ENCODE data around the gene COL6A1. TPM values are rescaled to one million over a fixed set of nuclear protein-coding genes. Genes with fewer than 3 reads are reported as not detected.
"Not testable (repeated sequence)": the region's sequence is repeated elsewhere in the genome, so short reads cannot be mapped to it uniquely, and the experiment has no call there.

The COL6A1 gene
- total and polyA plus RNA-seq, 5 experiments from 2014 or later = 1.7 to 21.0 (median 2.0) TPM

DNA sequence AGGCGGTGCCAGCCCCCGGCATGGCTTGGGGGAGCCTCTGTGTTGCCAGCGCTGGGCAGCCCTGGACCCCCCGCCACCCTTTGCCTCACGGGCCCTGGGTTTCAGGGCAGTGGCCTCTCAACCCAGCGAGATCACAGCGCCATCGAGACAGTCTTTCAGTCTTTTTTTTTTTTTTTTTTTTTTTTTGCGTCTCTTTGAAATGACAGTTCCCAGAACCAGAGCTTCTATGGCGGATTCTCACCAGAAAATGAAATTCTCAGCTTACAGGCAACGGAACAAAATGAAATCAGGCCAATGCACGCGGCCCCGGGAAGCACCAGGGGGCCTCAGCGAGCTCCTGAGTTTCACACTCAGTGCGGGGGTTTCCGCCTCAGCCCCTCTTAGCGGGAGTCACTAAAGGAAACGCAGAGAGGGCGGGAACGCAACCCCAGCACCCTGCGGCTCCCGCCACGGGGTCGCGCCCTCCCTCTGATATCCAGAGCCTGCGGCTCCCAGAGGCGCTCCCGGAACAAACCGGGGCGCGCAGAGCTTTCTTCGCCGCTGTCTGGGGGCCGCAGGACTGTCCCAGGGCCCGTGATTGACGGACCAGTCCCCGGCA, 8.0 kb upstream of the COL6A1 start:
- Mint-ChIP-seq H3K4me3 (peak overlapping the region; percentile 82 to 95 (median 92)), H3K27me3 (peaks cover 0 to 29% (median 11%) of the 10 kb centered on the region in 5 donors), H3K9me3 (no peaks in the 10 kb centered on the region), H3K36me3 (no peaks in the 10 kb centered on the region), H3K27ac (peak overlapping the region; percentile 73 to 96 (median 86)), H3K4me1 (peaks cover 5 to 22% (median 18%) of the 10 kb centered on the region in 4 donors)
- POLR2A ChIA-PET = interaction anchor here (0.6 to 1.2 kb wide), 12 partner anchors 9 to 1329 kb away, joined by 3 to 7 read pairs (median 3); partner anchors contain the start of gene COL6A2
- DNase-seq (peak; percentile 70 to 91 (median 82)), ATAC-seq (peak; percentile 91 to 94)

DNA sequence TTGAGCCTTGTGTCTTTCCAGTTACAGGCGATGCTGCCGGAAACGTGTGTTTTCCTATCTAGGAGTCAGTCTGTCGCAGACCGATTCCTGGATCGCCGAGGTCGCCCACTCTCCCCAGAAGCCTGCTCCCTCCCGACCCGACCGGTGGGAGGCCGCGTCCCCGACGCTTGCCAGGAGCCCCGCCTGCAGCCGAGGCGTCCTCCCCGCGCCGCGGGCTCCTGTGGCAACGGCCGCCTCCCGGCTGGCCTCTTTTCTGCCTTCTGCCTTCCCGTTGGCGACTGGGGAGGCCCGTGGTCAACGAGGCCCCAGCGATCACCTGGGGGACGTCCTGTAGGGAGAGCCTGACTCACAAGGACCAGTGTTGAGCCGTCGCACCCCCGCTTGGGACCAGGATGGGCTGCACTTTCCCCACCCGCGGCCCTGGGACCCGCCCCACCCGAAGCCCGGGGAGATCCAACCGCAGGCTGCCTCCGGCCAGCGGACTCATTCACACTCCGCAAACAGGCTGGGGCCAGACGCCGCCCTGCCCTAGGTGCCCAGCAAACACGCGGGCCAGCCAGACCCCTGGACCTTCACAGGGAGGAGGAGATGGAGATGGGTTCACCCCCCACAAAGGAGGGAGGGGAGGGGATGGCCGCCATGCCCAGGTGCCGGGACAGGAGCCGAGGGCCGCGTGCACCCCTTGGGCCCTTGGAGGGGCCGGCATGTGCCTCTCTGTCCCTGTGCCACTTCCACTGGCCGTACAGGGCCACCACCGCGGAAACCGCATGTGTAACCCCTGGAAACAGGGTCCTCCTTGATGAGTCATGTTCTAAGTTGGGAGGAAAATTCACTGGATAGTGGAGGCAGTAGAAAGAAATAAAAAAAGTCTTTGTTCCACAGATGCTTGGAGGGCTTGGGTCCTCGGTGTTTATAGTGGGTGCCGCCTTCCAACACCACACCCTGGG, 7.2 kb upstream of the COL6A1 start:
- Mint-ChIP-seq H3K27me3 (peaks cover 0 to 29% (median 9%) of the 10 kb centered on the region in 5 donors), H3K9me3 (no peaks in the 10 kb centered on the region), H3K27ac (peak overlapping the region; percentile 14 to 96 (median 81)), H3K36me3 (no peaks in the 10 kb centered on the region), H3K4me1 (peaks cover 5 to 27% (median 19%) of the 10 kb centered on the region in 4 donors), H3K4me3 (peak overlapping the region; percentile 82 to 95 (median 92))
- DNase-seq (peak in 1 of 10 donors; percentile 22), ATAC-seq (peak; percentile 54 to 63)
- POLR2A ChIA-PET = interaction anchor here (0.6 to 0.9 kb wide), 11 partner anchors 8 to 1329 kb away, joined by 3 to 7 read pairs (median 3); partner anchors contain the start of gene COL6A2

DNA sequence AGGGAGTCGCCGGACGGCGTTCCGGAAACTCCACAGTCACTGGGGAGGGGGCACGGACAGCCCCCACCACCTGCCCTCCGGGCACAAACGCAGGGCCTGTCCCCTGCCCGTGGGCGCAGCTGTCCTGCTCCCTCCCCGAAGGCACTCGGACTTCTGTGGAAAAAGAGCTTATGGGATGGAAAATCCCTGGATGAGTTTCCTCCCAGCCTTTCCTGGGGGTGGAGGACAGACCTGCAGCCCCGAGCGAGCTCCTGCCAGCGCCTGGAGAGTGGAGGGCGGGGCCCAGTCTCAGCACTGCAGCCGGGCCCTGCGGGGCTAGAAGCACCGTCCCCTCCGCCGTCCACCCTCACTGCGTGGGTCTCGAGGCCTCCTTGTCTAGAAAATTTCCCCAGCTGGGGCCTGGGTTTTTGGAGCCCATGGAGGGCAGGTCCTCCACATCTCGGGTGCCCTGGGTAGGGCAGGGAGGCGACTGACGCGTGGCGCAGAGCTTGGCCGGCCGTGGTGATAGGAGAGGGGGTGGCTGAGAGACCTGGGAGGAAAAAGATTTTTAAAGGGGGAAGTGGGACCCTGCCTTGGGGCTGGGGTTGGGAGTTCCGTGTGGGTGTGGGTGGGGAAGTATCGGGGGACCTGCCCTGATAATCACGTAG, 6.4 kb upstream of the COL6A1 start:
- ATAC-seq (no peak), DNase-seq (no peak)
- POLR2A ChIA-PET = interaction anchor here (0.6 kb wide), 1 partner anchor 574 kb away, joined by 3 read pairs; no protein-coding TSS in a partner anchor
- Mint-ChIP-seq H3K9me3 (no peaks in the 10 kb centered on the region), H3K27ac (peak overlapping the region in 2 of 10 donors; percentile 37 to 81), H3K4me1 (peaks cover 5 to 30% (median 22%) of the 10 kb centered on the region in 4 donors), H3K4me3 (peak overlapping the region in 9 of 10 donors; percentile 19 to 93 (median 39)), H3K36me3 (no peaks in the 10 kb centered on the region), H3K27me3 (peaks cover 0 to 23% (median 8%) of the 10 kb centered on the region in 5 donors)

DNA sequence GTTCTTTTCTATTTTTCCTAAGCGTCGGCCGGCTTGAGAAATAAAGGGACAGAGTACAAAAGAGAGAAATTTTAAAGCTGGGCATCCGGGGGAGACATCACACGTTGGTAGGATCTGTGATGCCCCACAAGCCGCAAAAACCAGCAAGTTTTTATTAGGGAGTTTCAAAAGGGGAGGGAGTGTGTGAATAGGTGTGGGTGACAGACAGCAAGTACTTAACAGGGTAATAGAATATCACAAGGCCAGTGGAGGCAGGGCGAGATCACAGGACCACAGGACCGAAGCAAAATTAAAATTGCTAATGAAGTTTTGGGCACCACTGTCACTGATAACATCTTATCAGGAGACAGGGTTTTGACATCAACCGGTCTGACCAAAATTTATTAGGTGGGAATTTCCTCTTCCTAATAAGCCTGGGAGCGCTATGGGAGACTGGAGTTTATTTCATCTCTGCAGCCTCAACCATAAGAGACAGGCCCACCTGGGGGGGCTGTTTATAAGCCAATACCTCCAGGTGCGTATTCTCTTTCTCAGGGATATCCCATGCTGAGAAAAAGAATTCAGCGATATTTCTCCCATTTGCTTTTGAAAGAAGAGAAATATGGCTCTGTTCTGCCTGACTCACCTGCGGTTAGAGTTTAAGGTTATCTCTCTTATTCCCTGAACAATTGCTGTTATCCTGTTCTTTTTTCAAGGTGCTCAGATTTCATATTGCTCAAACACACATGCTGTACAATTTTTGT, 5.7 kb upstream of the COL6A1 start:
- DNase-seq, ATAC-seq, H3K9me3 Mint-ChIP-seq, POLR2A ChIA-PET, H3K36me3 Mint-ChIP-seq: not testable (repeated sequence)
- Mint-ChIP-seq H3K4me3 (peak overlapping the region in 9 of 10 donors; percentile 15 to 88 (median 38)), H3K27ac (peak overlapping the region in 4 of 10 donors; percentile 0 to 81 (median 22)), H3K27me3 (peaks cover 0 to 21% (median 8%) of the 10 kb centered on the region in 5 donors), H3K4me1 (peaks cover 5 to 30% (median 22%) of the 10 kb centered on the region in 4 donors)

DNA sequence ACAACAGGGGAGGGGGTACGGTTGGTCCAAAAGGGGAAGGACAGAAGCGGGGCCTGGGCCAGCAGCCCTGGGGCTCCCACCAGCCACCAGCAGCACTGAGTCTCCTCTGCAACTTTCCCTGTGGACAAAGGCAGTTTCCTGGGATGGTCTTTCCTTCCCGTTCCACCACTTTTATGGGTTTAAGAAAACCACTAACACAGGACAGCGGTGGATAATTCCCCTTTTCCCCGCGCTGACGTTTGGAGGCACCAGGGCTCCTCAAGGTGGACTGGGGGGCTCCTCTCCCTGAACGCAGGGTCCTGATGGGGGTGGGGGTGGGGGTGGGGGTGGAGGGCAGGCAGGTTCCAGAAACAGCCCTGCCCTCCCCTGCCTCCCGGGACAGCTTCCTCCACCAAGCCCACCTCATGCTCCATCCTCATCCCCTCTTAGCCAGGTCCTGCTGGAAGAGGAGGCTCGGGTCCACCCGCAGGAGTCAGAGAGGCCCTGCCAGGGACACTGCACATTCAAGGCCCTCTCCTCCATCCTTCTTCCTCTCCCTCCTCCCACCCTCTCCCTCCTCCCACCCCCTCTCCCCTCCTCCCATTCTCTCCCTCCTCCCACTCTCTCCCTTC, 4.8 kb upstream of the COL6A1 start:
- DNase-seq (no peak), ATAC-seq (no peak)
- Mint-ChIP-seq H3K4me3 (no peak overlapping the region), H3K27me3 (peaks cover 0 to 21% (median 8%) of the 10 kb centered on the region in 5 donors), H3K9me3 (no peaks in the 10 kb centered on the region), H3K36me3 (no peaks in the 10 kb centered on the region), H3K4me1 (peaks cover 5 to 30% (median 22%) of the 10 kb centered on the region in 4 donors), H3K27ac (no peak overlapping the region)
- POLR2A ChIA-PET = no interaction called here

DNA sequence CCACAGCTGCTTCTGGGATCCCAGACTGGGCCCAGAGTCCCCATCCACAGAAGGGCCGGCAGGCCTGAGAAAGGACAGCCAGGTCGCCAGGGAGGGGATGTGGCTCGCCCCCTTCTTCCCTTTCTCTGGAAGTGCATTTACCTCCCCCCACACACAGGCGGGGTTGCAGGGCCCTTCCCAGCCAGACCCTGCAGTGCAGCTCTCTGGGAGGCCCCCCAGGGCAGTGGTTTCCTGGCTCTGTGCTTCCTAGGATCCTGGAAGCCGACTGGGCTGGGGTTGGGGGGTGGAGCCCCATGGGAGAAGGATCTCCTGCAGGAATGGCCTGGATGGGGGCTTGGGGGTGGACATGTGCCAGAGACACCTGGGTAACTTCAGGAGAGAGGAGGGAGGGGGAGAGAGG, 4.2 kb upstream of the COL6A1 start:
- H3K27me3 Mint-ChIP-seq = peaks cover 0 to 21% (median 8%) of the 10 kb centered on the region in 5 donors
- H3K9me3 Mint-ChIP-seq = no peaks in the 10 kb centered on the region
- no peak overlapping the region for H3K27ac Mint-ChIP-seq
- no peaks in the 10 kb centered on the region for H3K36me3 Mint-ChIP-seq
- DNase-seq (no peak), ATAC-seq (no peak)
- peak overlapping the region in 1 of 10 donors; percentile 24 for H3K4me3 Mint-ChIP-seq
- POLR2A ChIA-PET = no interaction called here
- H3K4me1 Mint-ChIP-seq = peaks cover 5 to 30% (median 23%) of the 10 kb centered on the region in 4 donors

DNA sequence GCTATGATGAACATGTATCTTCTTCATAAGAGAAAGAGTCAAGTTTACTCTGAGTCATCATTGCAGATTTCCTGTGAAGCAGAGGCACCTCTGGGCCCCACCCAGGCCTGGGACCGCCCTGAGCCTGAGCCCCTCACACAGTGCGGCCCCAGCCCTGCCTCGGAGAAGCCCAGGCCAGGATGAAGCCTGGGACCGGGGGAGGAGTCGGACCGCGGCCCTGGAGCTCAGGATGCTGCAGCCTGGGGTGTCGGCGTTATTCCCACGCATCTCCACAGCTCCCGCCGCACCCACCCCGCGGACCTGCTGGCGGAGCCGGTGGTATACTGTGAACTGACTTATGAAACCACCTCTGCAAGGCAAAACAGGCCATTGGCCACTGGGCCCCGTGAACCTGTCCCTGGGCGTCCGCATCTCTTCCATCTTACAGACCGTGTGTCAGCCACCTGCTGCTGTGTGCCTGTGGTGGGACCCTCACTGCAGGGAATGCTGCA, 2.4 kb upstream of the COL6A1 start:
- no peak overlapping the region for H3K4me3 Mint-ChIP-seq
- no peaks in the 10 kb centered on the region for H3K36me3 Mint-ChIP-seq
- POLR2A ChIA-PET = no interaction called here
- H3K27me3 Mint-ChIP-seq = peaks cover 0 to 15% (median 5%) of the 10 kb centered on the region in 5 donors
- DNase-seq = peak in 1 of 10 donors; percentile 1
- peak overlapping the region in 2 of 10 donors; percentile 4 to 44 for H3K27ac Mint-ChIP-seq
- no peaks in the 10 kb centered on the region for H3K9me3 Mint-ChIP-seq
- H3K4me1 Mint-ChIP-seq = peaks cover 3 to 22% (median 17%) of the 10 kb centered on the region in 4 donors
- ATAC-seq = no peak

DNA sequence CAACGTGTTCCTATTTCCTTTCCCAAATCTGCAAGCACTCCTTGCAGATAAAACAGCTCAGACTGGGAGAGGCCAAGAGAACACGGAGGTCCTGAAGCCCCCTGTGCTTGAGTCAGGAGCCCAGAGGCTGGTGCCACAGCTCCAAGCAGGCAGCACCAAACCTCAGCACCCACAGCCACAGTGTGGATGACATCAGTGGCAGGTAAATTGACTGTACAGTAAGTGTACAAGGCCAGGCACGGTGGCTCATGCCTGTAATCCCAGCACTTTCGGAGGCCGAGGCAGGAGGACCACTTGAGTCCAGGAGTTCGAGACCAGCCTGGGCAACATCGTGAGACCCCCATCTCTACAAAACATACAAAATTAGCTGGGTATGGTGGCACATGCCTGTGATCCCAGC, 1.9 kb upstream of the COL6A1 start:
- peaks cover under 1 to 2% (median 1%) of the 10 kb centered on the region in 3 donors for H3K36me3 Mint-ChIP-seq

DNA sequence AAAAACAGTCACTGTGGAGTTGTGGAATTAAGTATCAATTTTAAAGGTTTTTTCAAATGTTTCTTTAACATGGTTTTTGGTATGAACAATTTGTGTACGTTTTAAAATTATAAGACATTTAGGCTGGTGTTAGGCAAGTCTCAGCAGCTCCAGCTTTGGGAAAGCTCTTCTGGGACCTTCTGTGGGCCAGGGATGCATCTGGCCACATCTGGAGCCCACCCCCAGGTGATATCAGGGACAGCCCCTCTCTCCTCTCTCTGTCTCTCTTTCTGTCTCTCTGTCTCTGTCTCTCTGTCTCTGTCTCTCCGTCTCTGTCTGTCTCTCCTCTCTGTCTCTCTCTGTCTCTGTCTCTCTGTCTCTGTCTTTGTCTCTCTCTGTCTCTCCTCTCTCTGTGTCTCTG, 1.3 kb upstream of the COL6A1 start:
- POLR2A ChIA-PET = no interaction called here
- DNase-seq (no peak), ATAC-seq (no peak)
- H3K27me3 Mint-ChIP-seq = peaks cover 0 to 11% (median 6%) of the 10 kb centered on the region in 5 donors
- H3K4me3 Mint-ChIP-seq = no peak overlapping the region
- H3K27ac Mint-ChIP-seq = no peak overlapping the region
- H3K9me3 Mint-ChIP-seq = no peaks in the 10 kb centered on the region
- H3K36me3 Mint-ChIP-seq = peaks cover 3 to 7% (median 6%) of the 10 kb centered on the region in 3 donors
- peaks cover 4 to 28% (median 17%) of the 10 kb centered on the region in 4 donors for H3K4me1 Mint-ChIP-seq

More for the DNA sequence above, 1.9 kb upstream of the COL6A1 start:
- Mint-ChIP-seq H3K27me3 (peaks cover 0 to 15% (median 7%) of the 10 kb centered on the region in 5 donors), H3K27ac (peak overlapping the region in 2 of 10 donors; percentile 33 to 44), H3K4me1 (peaks cover 6 to 23% (median 13%) of the 10 kb centered on the region in 4 donors), H3K9me3 (no peaks in the 10 kb centered on the region), H3K4me3 (peak overlapping the region in 3 of 10 donors; percentile 7 to 26 (median 18))
- DNase-seq (no peak), ATAC-seq (no peak)
- POLR2A ChIA-PET = no interaction called here

DNA sequence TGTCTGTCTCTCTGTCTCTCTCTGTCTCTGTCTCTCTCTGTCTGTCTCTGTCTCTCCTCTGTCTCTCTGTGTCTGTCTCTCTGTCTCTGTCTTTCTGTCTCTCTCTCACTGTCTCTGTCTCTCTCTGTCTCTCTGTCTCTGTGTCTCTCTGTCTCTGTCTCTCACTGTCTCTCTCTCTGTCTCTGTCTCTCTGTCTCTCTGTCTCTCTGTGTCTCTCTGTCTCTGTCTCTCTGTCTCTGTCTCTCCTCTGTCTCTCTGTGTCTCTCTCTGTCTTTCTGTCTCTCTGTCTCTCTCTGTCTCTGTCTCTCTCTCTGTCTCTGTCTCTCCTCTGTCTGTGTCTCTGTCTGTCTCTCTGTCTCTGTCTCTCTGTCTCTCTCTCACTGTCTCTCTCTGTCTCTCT, 873 bp upstream of the COL6A1 start:
- peaks cover 3 to 7% (median 6%) of the 10 kb centered on the region in 3 donors for H3K36me3 Mint-ChIP-seq
- ATAC-seq (no peak), DNase-seq (peak in 1 of 10 donors; percentile 7)
- POLR2A ChIA-PET = no interaction called here
- H3K4me3 Mint-ChIP-seq = no peak overlapping the region
- H3K27me3 Mint-ChIP-seq = peaks cover 0 to 6% (median 1%) of the 10 kb centered on the region in 5 donors
- H3K9me3 Mint-ChIP-seq = no peaks in the 10 kb centered on the region
- no peak overlapping the region for H3K27ac Mint-ChIP-seq
- H3K4me1 Mint-ChIP-seq = peaks cover under 1 to 24% (median 15%) of the 10 kb centered on the region in 4 donors
